Activated CD8-positive, alpha-beta memory T cell treated with anti-CD3 and anti-CD28 coated beads for 1 hour (primary cell): ENCODE results near the gene TMEM255B.
"Not testable (repeated sequence)": the region's sequence is repeated elsewhere in the genome, so short reads cannot be mapped to it uniquely, and the experiment has no call there.

Source experiments
- DNase-seq, 2 donors: peaks; one replicate each; pipeline ENCODE4 v3.0.0-alpha.2; 2020; ENCODE audit warnings: low read depth in 1 of 2; ENCODE audit errors: extremely low read depth in 1 of 2

The TMEM255B gene

GRCh38 chr13:113734099-113734825, 24.8 kb upstream of the TMEM255B start:
- no peak for DNase-seq

GRCh38 chr13:113734826-113735125, 24.2 kb upstream of the TMEM255B start:
- no peak for DNase-seq

GRCh38 chr13:113735194-113735593, 23.8 kb upstream of the TMEM255B start:
- no peak for DNase-seq

GRCh38 chr13:113735750-113736149, 23.3 kb upstream of the TMEM255B start:
- DNase-seq, result no peak

- DNase-seq, result no peak
These were observed 22.7 kb upstream of the TMEM255B start for GRCh38 chr13:113736258-113736731.

- no peak for DNase-seq
These were observed 21.2 kb upstream of the TMEM255B start for GRCh38 chr13:113737803-113738202.

- DNase-seq, result no peak
These were observed 19.3 kb upstream of the TMEM255B start for GRCh38 chr13:113739527-113740285.

- no peak for DNase-seq
These were observed 18.8 kb upstream of the TMEM255B start for GRCh38 chr13:113740286-113740556.

GRCh38 chr13:113740661-113741060, 18.4 kb upstream of the TMEM255B start:
- no peak for DNase-seq

GRCh38 chr13:113741191-113741668, 17.8 kb upstream of the TMEM255B start:
- DNase-seq, result no peak

- no peak for DNase-seq
These were observed 17.0 kb upstream of the TMEM255B start for GRCh38 chr13:113742000-113742441.

- no peak for DNase-seq
These were observed 16.4 kb upstream of the TMEM255B start for GRCh38 chr13:113742445-113743120.

- no peak for DNase-seq
These were observed 15.4 kb upstream of the TMEM255B start for GRCh38 chr13:113743366-113744195.

GRCh38 chr13:113744197-113745000, 14.6 kb upstream of the TMEM255B start:
- DNase-seq, result no peak

GRCh38 chr13:113745059-113745458, 14.0 kb upstream of the TMEM255B start:
- no peak for DNase-seq

- DNase-seq, result not testable (repeated sequence)
These were observed 13.4 kb upstream of the TMEM255B start for GRCh38 chr13:113745500-113746142.

- no peak for DNase-seq
These were observed 12.9 kb upstream of the TMEM255B start for GRCh38 chr13:113746143-113746525.

- DNase-seq, result no peak
These were observed 12.4 kb upstream of the TMEM255B start for GRCh38 chr13:113746671-113747070.

- no peak for DNase-seq
These were observed 11.7 kb upstream of the TMEM255B start for GRCh38 chr13:113747291-113747833.
